Peyer's patch (tissue), 4 donors: Measurements from ENCODE around the gene OSBPL5.

Experiments
- POLR2A ChIP-seq, 2 donors: fragments of 450-650 bp; IDR thresholded peaks; one replicate each; pipeline ENCODE4 v1.5.1; 2017; ENCODE audit warnings: antibody characterized with exemption in 2 of 2, mild to moderate bottlenecking in 2 of 2, moderate library complexity in 2 of 2
- TF ChIP-seq, protein P1 (sequence below), 6 experiments: fragments of 450-650 bp in 4 of 6; fragments of 200-600 bp in 2 of 6; sonication (generic) in 1 of 6; IDR thresholded peaks; one replicate each; pipeline ENCODE4 v1.5.1; 2017 to 2019; ENCODE audit warnings: antibody characterized with exemption in 6 of 6, mild to moderate bottlenecking in 3 of 6, moderate library complexity in 1 of 6

DNA sequence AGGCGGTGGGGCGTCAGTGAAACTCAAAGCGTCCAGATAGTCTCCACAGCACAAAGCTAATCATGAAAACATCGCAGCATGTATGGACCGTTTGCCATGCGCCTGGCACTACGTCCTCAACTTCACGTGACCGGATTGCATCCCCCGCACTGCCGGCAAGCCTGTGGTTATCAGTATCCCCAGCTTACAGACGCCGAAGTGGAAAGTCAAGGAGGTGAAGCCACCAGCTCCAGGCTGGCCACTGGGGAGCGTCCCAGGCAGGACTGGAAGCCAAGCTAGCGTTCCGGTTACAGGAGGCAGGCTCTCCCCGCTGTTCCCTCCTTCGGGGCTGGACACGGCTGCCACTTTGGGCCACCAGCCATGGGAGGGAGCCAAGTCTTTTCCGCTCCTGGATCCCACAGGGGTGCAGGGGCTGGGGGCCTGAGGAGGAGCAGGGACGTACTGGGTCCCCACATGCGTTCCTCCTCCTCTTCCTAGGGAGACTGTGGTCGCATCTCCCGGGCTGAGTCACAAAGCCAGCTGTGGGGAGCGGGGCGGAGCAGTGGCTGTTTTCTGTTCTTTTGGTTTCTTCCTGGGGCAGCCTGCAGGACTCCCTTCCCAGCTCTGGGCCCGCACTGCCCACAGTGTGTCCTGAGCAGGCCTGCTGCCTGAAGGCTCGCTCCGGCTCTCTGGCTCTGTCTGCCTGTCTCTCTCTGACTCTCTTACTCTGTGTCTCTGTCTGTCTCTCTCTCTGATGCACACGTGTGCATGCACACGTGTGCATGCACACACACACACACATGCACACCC lies 4.3 kb upstream of the OSBPL5 start:
- TF ChIP-seq, protein P1, sequence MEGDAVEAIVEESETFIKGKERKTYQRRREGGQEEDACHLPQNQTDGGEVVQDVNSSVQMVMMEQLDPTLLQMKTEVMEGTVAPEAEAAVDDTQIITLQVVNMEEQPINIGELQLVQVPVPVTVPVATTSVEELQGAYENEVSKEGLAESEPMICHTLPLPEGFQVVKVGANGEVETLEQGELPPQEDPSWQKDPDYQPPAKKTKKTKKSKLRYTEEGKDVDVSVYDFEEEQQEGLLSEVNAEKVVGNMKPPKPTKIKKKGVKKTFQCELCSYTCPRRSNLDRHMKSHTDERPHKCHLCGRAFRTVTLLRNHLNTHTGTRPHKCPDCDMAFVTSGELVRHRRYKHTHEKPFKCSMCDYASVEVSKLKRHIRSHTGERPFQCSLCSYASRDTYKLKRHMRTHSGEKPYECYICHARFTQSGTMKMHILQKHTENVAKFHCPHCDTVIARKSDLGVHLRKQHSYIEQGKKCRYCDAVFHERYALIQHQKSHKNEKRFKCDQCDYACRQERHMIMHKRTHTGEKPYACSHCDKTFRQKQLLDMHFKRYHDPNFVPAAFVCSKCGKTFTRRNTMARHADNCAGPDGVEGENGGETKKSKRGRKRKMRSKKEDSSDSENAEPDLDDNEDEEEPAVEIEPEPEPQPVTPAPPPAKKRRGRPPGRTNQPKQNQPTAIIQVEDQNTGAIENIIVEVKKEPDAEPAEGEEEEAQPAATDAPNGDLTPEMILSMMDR (IDR thresholded peaks at IDR 0.05) = peak in 1 of 6 experiments; percentile 3
- TF ChIP-seq POLR2A (IDR thresholded peaks at IDR 0.05) = no peak
